Esophagus squamous epithelium (tissue), 4 donors: Measurements from ENCODE around the gene COL27A1.

ENCODE experiments used
- CTCF ChIP-seq, 6 experiments: fragments of 450-650 bp in 4 of 6; fragments of 200-600 bp in 2 of 6; sonication (generic) in 2 of 6; IDR thresholded peaks; one replicate each; pipeline ENCODE4 v1.5.1; 2016 to 2019; ENCODE audit warnings: antibody characterized with exemption in 6 of 6, mild to moderate bottlenecking in 4 of 6, moderate library complexity in 4 of 6
- POLR2A ChIP-seq, 4 donors: fragments of 450-650 bp; IDR thresholded peaks; one replicate each; pipeline ENCODE4 v1.6.1; 2017; ENCODE audit warnings: antibody characterized with exemption in 4 of 4, mild to moderate bottlenecking in 4 of 4, moderate library complexity in 3 of 4

- TF ChIP-seq POLR2A (IDR thresholded peaks at IDR 0.05) (no peak), CTCF (IDR thresholded peaks at IDR 0.05) (no peak)
Measured at GRCh38 chr9:114143234-114143633, 12.1 kb upstream of the COL27A1 start.
